Body of pancreas (tissue), 4 donors: ENCODE results near the gene TNNI2.

Experiments
- POLR2A ChIP-seq, 3 donors: fragments of 450-650 bp; IDR thresholded peaks; one replicate each; pipeline ENCODE4 v1.6.1; 2016; ENCODE audit warnings: antibody characterized with exemption in 3 of 3, mild to moderate bottlenecking in 2 of 3
- TF ChIP-seq, protein P1 (sequence below), 7 experiments: fragments of 450-650 bp in 4 of 7; fragments of 200-600 bp in 3 of 7; sonication (generic) in 3 of 7; IDR thresholded peaks; one replicate each; pipeline ENCODE4 v1.5.1; 2016 to 2019; ENCODE audit warnings: antibody characterized with exemption in 7 of 7

- TF ChIP-seq POLR2A (IDR thresholded peaks at IDR 0.05) = no peak
- TF ChIP-seq, protein P1, sequence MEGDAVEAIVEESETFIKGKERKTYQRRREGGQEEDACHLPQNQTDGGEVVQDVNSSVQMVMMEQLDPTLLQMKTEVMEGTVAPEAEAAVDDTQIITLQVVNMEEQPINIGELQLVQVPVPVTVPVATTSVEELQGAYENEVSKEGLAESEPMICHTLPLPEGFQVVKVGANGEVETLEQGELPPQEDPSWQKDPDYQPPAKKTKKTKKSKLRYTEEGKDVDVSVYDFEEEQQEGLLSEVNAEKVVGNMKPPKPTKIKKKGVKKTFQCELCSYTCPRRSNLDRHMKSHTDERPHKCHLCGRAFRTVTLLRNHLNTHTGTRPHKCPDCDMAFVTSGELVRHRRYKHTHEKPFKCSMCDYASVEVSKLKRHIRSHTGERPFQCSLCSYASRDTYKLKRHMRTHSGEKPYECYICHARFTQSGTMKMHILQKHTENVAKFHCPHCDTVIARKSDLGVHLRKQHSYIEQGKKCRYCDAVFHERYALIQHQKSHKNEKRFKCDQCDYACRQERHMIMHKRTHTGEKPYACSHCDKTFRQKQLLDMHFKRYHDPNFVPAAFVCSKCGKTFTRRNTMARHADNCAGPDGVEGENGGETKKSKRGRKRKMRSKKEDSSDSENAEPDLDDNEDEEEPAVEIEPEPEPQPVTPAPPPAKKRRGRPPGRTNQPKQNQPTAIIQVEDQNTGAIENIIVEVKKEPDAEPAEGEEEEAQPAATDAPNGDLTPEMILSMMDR (IDR thresholded peaks at IDR 0.05) = no peak
These were observed 51.4 kb downstream of the TNNI2 start for GRCh38 chr11:1889941-1890855.
